GM10266 (cell line): ENCODE measurements around the gene PIANP.

ENCODE experiments used
- DNase-seq: peaks from one replicate; pipeline ENCODE4 v3.0.0; 2012; ENCODE audit errors: extremely low spot score
- TF ChIP-seq, protein P1 (sequence below): IDR thresholded peaks from 2 replicates; pipeline ENCODE4 v1.5.1; 2012; ENCODE audit warnings: mild to moderate bottlenecking, low read depth; ENCODE audit not compliant: control insufficient read depth, insufficient read depth; ENCODE audit errors: missing control alignments

The PIANP gene

GRCh38 chr12:6646276-6647082, 54.1 kb downstream of the PIANP start:
- no peak for DNase-seq
- TF ChIP-seq, protein P1, sequence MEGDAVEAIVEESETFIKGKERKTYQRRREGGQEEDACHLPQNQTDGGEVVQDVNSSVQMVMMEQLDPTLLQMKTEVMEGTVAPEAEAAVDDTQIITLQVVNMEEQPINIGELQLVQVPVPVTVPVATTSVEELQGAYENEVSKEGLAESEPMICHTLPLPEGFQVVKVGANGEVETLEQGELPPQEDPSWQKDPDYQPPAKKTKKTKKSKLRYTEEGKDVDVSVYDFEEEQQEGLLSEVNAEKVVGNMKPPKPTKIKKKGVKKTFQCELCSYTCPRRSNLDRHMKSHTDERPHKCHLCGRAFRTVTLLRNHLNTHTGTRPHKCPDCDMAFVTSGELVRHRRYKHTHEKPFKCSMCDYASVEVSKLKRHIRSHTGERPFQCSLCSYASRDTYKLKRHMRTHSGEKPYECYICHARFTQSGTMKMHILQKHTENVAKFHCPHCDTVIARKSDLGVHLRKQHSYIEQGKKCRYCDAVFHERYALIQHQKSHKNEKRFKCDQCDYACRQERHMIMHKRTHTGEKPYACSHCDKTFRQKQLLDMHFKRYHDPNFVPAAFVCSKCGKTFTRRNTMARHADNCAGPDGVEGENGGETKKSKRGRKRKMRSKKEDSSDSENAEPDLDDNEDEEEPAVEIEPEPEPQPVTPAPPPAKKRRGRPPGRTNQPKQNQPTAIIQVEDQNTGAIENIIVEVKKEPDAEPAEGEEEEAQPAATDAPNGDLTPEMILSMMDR = no peak

- DNase-seq = no peak
- TF ChIP-seq, protein P1 = peak; percentile 29
Measured at GRCh38 chr12:6644903-6645302, 55.7 kb downstream of the PIANP start.

DNA sequence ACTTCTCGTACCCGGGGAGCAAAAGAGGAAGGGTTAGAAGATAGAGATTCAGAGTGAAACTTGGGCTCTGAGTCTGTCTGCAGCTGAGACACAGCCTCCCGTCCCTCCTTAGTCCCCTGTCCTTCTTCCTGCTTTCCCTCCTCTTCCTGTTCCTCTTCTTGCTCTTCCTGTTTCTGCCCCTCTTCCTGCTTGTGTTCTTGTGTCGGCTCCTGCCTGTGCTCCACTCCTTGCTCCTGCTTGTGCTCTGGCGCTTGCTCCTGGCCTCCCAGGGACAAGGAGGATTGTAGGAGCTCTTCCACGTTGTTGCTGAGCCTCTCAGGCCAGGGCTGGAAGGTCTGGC, 56.4 kb downstream of the PIANP start:
- no peak for DNase-seq
- TF ChIP-seq, protein P1 = no peak
